SU-DHL-6 (cell line): Measurements from ENCODE around the gene KCNN3.
A peak's percentile ranks its signal among the peaks of the same experiment; 100 is the strongest.

Experiments
- H2AFZ ChIP-seq: fragments of 200-600 bp; sonication (generic); 2 replicates; pipeline ENCODE4 v1.6.1; 2014; ENCODE audit warnings: low read depth, mild to moderate bottlenecking, moderate library complexity, mixed read lengths, antibody characterized with exemption, low read length; ENCODE audit not compliant: severe bottlenecking
- H3F3A ChIP-seq: fragments of 200-600 bp; shearing (Covaris generic); 2 replicates; pipeline ENCODE4 v1.6.0; 2016; ENCODE audit warnings: antibody characterized with exemption, mild to moderate bottlenecking; ENCODE audit not compliant: insufficient read depth
- H3K27ac ChIP-seq: fragments of 200-600 bp; sonication (generic); 2 replicates; pipeline ENCODE4 v1.5.1; 2016; ENCODE audit warnings: low read depth, mild to moderate bottlenecking, low read length, moderate library complexity, mixed read lengths
- H3K27me3 ChIP-seq: fragments of 200-600 bp; sonication (generic), shearing (Covaris generic); 2 replicates; pipeline ENCODE4 v1.6.0; 2014; ENCODE audit warnings: mild to moderate bottlenecking, low read length
- H3K36me3 ChIP-seq: fragments of 200-600 bp; sonication (generic); 2 replicates; pipeline ENCODE4 v1.6.1; 2014; ENCODE audit warnings: mild to moderate bottlenecking, low read length, mixed read lengths
- H3K4me2 ChIP-seq: fragments of 300-600, 200-600 bp; shearing (Covaris generic), sonication (generic); 2 replicates; pipeline ENCODE4 v1.6.0; 2014; ENCODE audit warnings: low read length, low read depth, mild to moderate bottlenecking; ENCODE audit not compliant: poor library complexity, severe bottlenecking
- H3K4me3 ChIP-seq: fragments of 200-600 bp; sonication (generic); 2 replicates; pipeline ENCODE4 v1.5.1; 2014; ENCODE audit warnings: antibody characterized with exemption, low read length, mild to moderate bottlenecking, mixed read lengths; ENCODE audit not compliant: insufficient read depth, poor library complexity, severe bottlenecking
- H3K79me2 ChIP-seq: fragments of 200-600 bp; sonication (generic); 2 replicates; pipeline ENCODE4 v1.6.1; 2014; ENCODE audit warnings: mild to moderate bottlenecking, low read length, moderate library complexity; ENCODE audit not compliant: insufficient read depth
- H3K9ac ChIP-seq: fragments of 200-600 bp; sonication (generic); 2 replicates; pipeline ENCODE4 v1.7.0; 2014; ENCODE audit warnings: mild to moderate bottlenecking, low read length
- H3K9me2 ChIP-seq: fragments of 200-600 bp; sonication (generic); replicated peaks from 2 replicates; pipeline ENCODE4 v1.6.1; 2014; ENCODE audit warnings: low read length; ENCODE audit not compliant: insufficient read depth
- H3K9me3 ChIP-seq: fragments of 200-600 bp; sonication (generic); 2 replicates; pipeline ENCODE4 v1.6.1; 2014; ENCODE audit warnings: low read length, mixed read lengths; ENCODE audit not compliant: insufficient read depth
- H4K20me1 ChIP-seq: fragments of 200-600 bp; sonication (generic); 2 replicates; pipeline ENCODE4 v1.6.1; 2014; ENCODE audit warnings: low read depth, mild to moderate bottlenecking, antibody characterized with exemption, low read length, moderate library complexity, mixed read lengths
- EZH2phosphoT487 ChIP-seq: fragments of 200-600 bp; sonication (generic), shearing (Covaris generic); conservative IDR thresholded peaks from 2 replicates; pipeline ENCODE4 v1.6.1; 2018; ENCODE audit warnings: mild to moderate bottlenecking, antibody characterized with exemption, low read length, moderate library complexity, mixed read lengths
- TF ChIP-seq, protein P1 (sequence below): fragments of 200-600 bp; sonication (generic); IDR thresholded peaks from one replicate; pipeline ENCODE4 v1.5.1; 2017; ENCODE audit warnings: antibody characterized with exemption, mild to moderate bottlenecking, low read length, moderate library complexity; ENCODE audit not compliant: insufficient read depth, poor library complexity, severe bottlenecking

Gene KCNN3

DNA sequence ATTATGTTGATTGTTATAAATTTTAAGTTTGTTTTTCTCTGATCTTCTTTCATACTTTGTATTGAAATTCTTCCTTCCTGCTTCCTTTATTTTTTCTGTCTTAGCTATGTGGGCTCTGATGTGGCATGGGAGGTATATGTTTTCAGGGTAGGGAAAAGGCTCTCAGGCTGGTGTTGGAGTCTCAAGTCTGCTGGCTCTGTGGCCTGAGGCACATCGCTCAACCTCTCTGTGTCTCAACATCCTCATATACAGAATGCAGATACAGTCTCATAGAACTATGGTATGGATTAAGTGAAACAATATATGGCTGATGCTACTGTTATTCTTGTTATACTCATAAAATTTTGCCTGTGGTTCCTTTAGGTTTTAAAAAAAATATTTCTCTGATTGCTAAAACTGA, 105.9 kb downstream of the KCNN3 start:
- H3K27me3 ChIP-seq, result no peaks in the 10 kb centered on the region
- no peak overlapping the region for H3K4me2 ChIP-seq
- no peak overlapping the region for H3K4me3 ChIP-seq
- no peaks in the 10 kb centered on the region for H3F3A ChIP-seq
- H4K20me1 ChIP-seq, result no peaks in the 10 kb centered on the region
- no peaks in the 10 kb centered on the region for H3K79me2 ChIP-seq
- no peaks in the 10 kb centered on the region for H3K9me3 ChIP-seq
- H3K9ac ChIP-seq, result no peak overlapping the region
- H3K9me2 ChIP-seq, result no peaks in the 10 kb centered on the region
- TF ChIP-seq, protein P1, sequence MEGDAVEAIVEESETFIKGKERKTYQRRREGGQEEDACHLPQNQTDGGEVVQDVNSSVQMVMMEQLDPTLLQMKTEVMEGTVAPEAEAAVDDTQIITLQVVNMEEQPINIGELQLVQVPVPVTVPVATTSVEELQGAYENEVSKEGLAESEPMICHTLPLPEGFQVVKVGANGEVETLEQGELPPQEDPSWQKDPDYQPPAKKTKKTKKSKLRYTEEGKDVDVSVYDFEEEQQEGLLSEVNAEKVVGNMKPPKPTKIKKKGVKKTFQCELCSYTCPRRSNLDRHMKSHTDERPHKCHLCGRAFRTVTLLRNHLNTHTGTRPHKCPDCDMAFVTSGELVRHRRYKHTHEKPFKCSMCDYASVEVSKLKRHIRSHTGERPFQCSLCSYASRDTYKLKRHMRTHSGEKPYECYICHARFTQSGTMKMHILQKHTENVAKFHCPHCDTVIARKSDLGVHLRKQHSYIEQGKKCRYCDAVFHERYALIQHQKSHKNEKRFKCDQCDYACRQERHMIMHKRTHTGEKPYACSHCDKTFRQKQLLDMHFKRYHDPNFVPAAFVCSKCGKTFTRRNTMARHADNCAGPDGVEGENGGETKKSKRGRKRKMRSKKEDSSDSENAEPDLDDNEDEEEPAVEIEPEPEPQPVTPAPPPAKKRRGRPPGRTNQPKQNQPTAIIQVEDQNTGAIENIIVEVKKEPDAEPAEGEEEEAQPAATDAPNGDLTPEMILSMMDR, result no peak
- no peak for TF ChIP-seq EZH2phosphoT487
- H2AFZ ChIP-seq, result no peak overlapping the region
- no peak overlapping the region for H3K27ac ChIP-seq
- H3K36me3 ChIP-seq, result no peaks in the 10 kb centered on the region

DNA sequence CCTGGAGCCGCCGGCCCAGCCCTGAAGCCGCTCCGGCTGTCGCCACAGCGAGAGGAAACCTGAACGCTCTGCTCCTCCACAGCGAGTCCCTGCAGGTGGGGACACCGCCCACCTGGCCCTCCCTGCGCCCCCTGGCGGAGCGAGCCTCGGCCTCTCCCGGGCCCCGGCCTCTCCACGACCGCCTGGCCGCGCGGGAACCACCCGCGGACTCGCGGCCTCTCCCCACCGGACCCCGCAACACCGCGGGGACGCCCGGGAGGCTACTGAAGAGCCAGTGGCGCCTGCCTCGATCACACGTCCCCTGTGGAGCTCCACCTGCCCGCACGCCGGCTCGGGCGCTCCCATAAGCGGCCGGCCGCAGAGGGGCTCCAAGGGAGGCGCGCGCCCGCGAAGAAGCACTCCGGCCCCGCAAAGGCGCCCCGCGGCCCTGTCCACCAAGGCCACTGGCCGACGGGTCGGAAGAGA, 109.6 kb downstream of the KCNN3 start:
- Histone ChIP-seq H3K9ac (peak overlapping the region; percentile 37; the same call in 1 of the 2 replicates), H2AFZ (peak overlapping the region; percentile 84), H3K4me2 (peak overlapping the region; percentile 64), H4K20me1 (no peaks in the 10 kb centered on the region), H3K27me3 (no peaks in the 10 kb centered on the region), H3K27ac (no peak overlapping the region), H3K4me3 (peak overlapping the region; percentile 41), H3K79me2 (no peaks in the 10 kb centered on the region), H3K9me2 (no peaks in the 10 kb centered on the region), H3K9me3 (no peaks in the 10 kb centered on the region), H3F3A (no peaks in the 10 kb centered on the region), H3K36me3 (no peaks in the 10 kb centered on the region)
- no peak for TF ChIP-seq EZH2phosphoT487
- TF ChIP-seq, protein P1, result peak; percentile 87

DNA sequence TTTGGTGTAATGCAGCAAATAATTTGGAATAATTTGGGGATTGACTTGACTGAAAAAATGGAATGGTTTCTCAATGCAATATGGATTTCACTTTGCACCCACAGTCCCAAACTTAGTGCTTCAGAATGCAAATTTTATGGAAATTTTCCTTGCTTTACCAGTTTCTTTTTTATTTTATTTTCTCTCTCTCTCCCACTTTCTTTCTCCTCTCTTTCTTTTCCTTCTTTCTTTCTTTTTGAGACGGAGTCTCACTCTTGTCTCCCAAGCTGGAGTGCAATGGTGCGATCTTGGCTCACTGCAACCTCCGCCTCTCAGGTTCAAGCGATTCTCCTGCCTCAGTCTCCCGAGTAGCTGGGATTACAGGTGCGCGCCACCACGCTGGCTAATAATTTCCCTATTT, 110.3 kb downstream of the KCNN3 start:
- no peaks in the 10 kb centered on the region for H3K27me3 ChIP-seq
- no peak overlapping the region for H2AFZ ChIP-seq
- peak overlapping the region; percentile 64 for H3K4me2 ChIP-seq
- no peaks in the 10 kb centered on the region for H4K20me1 ChIP-seq
- no peak overlapping the region for H3K27ac ChIP-seq
- H3K9ac ChIP-seq, result no peak overlapping the region
- no peak overlapping the region for H3K4me3 ChIP-seq
- no peaks in the 10 kb centered on the region for H3F3A ChIP-seq
- no peaks in the 10 kb centered on the region for H3K9me2 ChIP-seq
- no peaks in the 10 kb centered on the region for H3K9me3 ChIP-seq
- H3K36me3 ChIP-seq, result no peaks in the 10 kb centered on the region
- TF ChIP-seq, protein P1, result no peak
- TF ChIP-seq EZH2phosphoT487, result no peak
- H3K79me2 ChIP-seq, result no peaks in the 10 kb centered on the region
